CD8-positive, alpha-beta memory T cell (primary cell): ENCODE results near the gene CAPZB. TPM values are rescaled to one million over a fixed set of nuclear protein-coding genes. Genes with fewer than 3 reads are reported as not detected.

Experiments
- CTCF ChIA-PET: fragments of 350-600 bp; sonication (Branson Sonifier 250); formaldehyde crosslinking; loops from one replicate; lab custom pipeline; 2021; ENCODE audit warnings: antibody characterized with exemption; lab: Charles Lee
- POLR2A ChIA-PET: fragments of 350-600 bp; sonication (Branson Sonifier 250); formaldehyde crosslinking; loops from one replicate; lab custom pipeline; 2021; ENCODE audit warnings: antibody characterized with exemption; lab: Charles Lee
- DNase-seq, 5 donors: peaks; one replicate each; pipeline versions ENCODE4 v3.0.0 to v3.0.0-alpha.2; 2020 to 2022; ENCODE audit warnings: mixed read lengths in 1 of 5
- H3K27ac ChIP-seq: one replicate; pipeline ENCODE4 v1.7.0; 2013; ENCODE audit warnings: low read depth, mild to moderate bottlenecking, low read length, moderate library complexity
- H3K27me3 ChIP-seq: 2 replicates; pipeline ENCODE4 v1.7.0; 2013; ENCODE audit warnings: low read length, mild to moderate bottlenecking; ENCODE audit not compliant: insufficient read depth, poor library complexity, severe bottlenecking
- H3K36me3 ChIP-seq: 2 replicates; pipeline ENCODE4 v1.7.0; 2013; ENCODE audit warnings: mild to moderate bottlenecking, low read length, moderate library complexity; ENCODE audit not compliant: insufficient read depth
- H3K4me1 ChIP-seq: 2 replicates; pipeline ENCODE4 v1.7.0; 2013; ENCODE audit warnings: mild to moderate bottlenecking, low read length, moderate library complexity; ENCODE audit not compliant: insufficient read depth
- H3K4me3 ChIP-seq: 2 replicates; pipeline ENCODE4 v1.7.0; 2013; ENCODE audit warnings: mild to moderate bottlenecking, low read length
- H3K9me3 ChIP-seq: 2 replicates; pipeline ENCODE4 v1.7.0; 2013; ENCODE audit warnings: mild to moderate bottlenecking, low read length
- H3K27ac Mint-ChIP-seq, 8 donors: one replicate each; pipeline ENCODE4 v1.8.0; 2020 to 2021; ENCODE audit warnings: mixed read lengths in 8 of 8, mild to moderate bottlenecking in 6 of 8, inconsistent platforms in 3 of 8, moderate library complexity in 3 of 8
- H3K27me3 Mint-ChIP-seq, 2 donors: one replicate each; pipeline ENCODE4 v1.8.0; 2020 to 2021; ENCODE audit warnings: mixed read lengths in 2 of 2, mild to moderate bottlenecking in 1 of 2, moderate library complexity in 1 of 2
- H3K36me3 Mint-ChIP-seq, 3 donors: one replicate each; pipeline ENCODE4 v1.8.0; 2020 to 2021; ENCODE audit warnings: mixed read lengths in 3 of 3, inconsistent platforms in 1 of 3, mild to moderate bottlenecking in 1 of 3
- H3K4me1 Mint-ChIP-seq, 3 donors: one replicate each; pipeline ENCODE4 v1.8.0; 2020 to 2021; ENCODE audit warnings: mixed read lengths in 3 of 3, inconsistent platforms in 1 of 3, mild to moderate bottlenecking in 1 of 3
- H3K4me3 Mint-ChIP-seq, 7 donors: one replicate each; pipeline ENCODE4 v1.8.0; 2020 to 2021; ENCODE audit warnings: mixed read lengths in 7 of 7, mild to moderate bottlenecking in 6 of 7, moderate library complexity in 4 of 7, inconsistent platforms in 2 of 7
- H3K9me3 Mint-ChIP-seq, 5 donors: one replicate each; pipeline ENCODE4 v1.8.0; 2020 to 2022; ENCODE audit warnings: mixed read lengths in 5 of 5, mild to moderate bottlenecking in 3 of 5, moderate library complexity in 2 of 5, inconsistent platforms in 1 of 5
- polyA plus RNA-seq: library from polyadenylated mRNA; unstranded; fragments of 300-500 nt; fragmentation: Illumina TruSeq; gene quantifications from one replicate; pipeline ENCODE4 v1.2.3, GENCODE V29; 2021
- total RNA-seq, 2 experiments: library from RNA; stranded (reverse); gene quantifications; one replicate each; pipeline ENCODE4 v1.2.3, GENCODE V29; 2021

CAPZB gene
- total and polyA plus RNA-seq, 3 experiments from 2014 or later = 284 to 540 (median 289) TPM

DNA sequence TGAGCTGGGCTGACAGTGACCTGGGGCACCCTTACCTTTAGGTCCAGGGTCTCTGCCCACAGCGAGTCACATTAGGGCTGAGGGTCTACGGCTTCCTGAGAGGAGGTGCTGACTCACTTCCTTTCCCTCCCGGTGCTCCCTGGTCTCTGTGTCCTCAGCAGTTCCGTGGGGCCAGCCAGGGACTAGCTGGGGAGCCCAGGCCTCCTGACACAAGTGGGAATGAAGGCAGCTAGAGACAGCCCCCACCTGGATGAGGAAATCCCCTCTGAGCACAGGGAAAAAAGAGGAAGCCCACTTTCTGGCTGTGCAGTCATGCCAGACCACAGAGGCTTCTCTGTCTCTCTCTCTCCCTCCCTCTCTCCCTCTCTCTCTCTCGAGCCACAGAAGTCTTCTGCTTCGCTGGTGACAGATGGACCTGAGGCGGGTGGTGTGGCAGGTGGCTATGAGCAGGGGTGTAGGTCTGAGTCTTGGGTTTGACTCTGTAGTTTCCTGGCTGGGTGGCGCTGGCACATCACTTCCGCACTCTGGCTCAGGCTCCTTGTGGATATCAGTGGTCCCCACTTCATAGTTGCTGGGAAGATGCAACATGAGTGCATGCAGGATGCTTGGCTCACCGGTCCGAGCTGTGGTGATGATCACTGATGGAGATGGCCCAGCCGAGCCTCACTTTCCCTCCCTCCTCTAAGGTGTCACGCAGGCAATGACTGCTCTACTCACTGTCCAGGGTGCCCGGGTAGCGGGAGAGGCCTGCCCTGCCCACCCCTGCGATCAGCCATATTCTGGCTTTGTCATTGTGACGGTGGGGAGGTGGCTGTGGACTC lies 169.8 kb downstream of the CAPZB start:
- peak overlapping the region; percentile 38 for H3K27ac ChIP-seq
- no peaks in the 10 kb centered on the region for H3K9me3 Mint-ChIP-seq
- CTCF ChIA-PET = no interaction called here
- no peak overlapping the region for H3K4me3 ChIP-seq
- no peaks in the 10 kb centered on the region for H3K27me3 Mint-ChIP-seq
- H3K27me3 ChIP-seq = no peaks in the 10 kb centered on the region
- POLR2A ChIA-PET = no interaction called here
- peak overlapping the region in 1 of 7 donors; percentile 22 for H3K4me3 Mint-ChIP-seq
- H3K4me1 Mint-ChIP-seq = peaks cover 19 to 34% (median 21%) of the 10 kb centered on the region in 3 donors
- DNase-seq = peak in 1 of 5 donors; percentile 8
- H3K27ac Mint-ChIP-seq = peak overlapping the region in 5 of 8 donors; percentile 7 to 60 (median 37)
- H3K4me1 ChIP-seq = peaks cover 11% of the 10 kb centered on the region
- no peaks in the 10 kb centered on the region for H3K36me3 ChIP-seq
- no peaks in the 10 kb centered on the region for H3K9me3 ChIP-seq
- H3K36me3 Mint-ChIP-seq = peaks cover 0 to 19% (median 5%) of the 10 kb centered on the region in 3 donors

DNA sequence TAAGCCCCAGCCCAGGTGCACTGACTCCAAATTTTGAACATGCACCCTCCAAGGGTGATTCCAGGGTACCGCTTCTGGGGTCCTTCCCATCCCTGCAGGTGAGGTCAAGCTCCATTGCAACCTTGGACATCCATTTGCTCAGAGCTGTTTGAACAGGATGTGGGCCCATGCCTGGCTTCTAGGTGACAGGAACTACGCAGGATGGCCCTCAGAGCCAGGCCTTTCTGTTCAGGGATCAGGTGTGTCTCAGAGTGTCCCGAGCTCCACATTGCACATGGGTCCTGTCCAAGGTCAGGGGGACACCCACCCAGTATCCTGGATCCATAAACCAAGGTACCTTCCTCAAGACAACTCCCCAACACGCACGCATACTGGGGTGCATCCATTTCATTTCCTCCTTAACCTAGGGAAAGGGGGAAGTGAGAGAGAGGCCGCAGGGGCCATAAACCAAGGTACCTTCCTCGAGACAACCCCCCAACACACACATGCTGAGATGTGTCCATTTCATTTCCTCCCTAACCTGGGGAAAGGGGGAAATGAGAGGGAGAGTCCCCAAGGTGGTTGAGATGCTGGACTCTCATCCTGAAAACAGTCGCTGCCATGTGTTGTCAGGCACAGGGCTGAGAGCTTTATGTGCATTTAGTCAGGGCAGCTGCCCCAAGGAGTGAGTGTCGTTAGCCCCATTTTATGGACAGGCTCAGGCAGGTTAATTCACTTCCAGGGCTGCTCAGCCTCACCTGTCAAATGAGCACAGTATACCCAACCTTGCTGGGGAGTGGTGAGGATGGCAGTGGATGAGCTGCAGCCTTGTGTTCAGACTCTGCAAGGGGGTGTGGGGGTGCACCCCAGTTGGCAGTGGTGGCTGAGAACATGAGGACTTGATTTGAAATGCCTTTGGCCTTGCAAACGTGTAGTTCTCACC lies 171.1 kb downstream of the CAPZB start:
- no peaks in the 10 kb centered on the region for H3K36me3 ChIP-seq
- DNase-seq = peak in 1 of 5 donors; percentile 39
- Mint-ChIP-seq H3K9me3 (no peaks in the 10 kb centered on the region), H3K4me3 (peak overlapping the region in 3 of 7 donors; percentile 19 to 95 (median 94)), H3K27me3 (no peaks in the 10 kb centered on the region), H3K36me3 (peaks cover 0 to 16% (median 5%) of the 10 kb centered on the region in 3 donors), H3K27ac (peak overlapping the region in 2 of 8 donors; percentile 5 to 89), H3K4me1 (peaks cover 22 to 43% (median 30%) of the 10 kb centered on the region in 3 donors)
- no peaks in the 10 kb centered on the region for H3K9me3 ChIP-seq
- CTCF ChIA-PET = no interaction called here
- no peaks in the 10 kb centered on the region for H3K27me3 ChIP-seq
- H3K27ac ChIP-seq = no peak overlapping the region
- POLR2A ChIA-PET = no interaction called here
- H3K4me3 ChIP-seq = no peak overlapping the region
- H3K4me1 ChIP-seq = peaks cover 13% of the 10 kb centered on the region

DNA sequence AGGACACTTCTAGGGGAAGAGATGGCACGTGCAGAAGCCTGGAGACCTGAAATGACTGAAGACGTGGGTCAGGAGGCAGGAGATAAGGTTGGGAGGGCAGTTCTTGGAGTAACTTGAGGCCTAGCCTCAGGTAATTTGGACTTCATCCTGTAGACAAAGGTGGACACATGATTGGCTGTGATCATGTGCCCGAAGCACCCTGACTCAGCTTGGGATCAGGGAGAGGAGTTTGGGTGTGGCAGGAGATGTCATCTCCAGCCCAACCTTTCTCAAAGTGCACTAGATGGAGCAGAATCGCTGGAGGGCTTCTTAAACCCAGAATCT lies 171.7 kb downstream of the CAPZB start:
- H3K4me3 ChIP-seq = no peak overlapping the region
- H3K4me1 ChIP-seq = peaks cover 13% of the 10 kb centered on the region
- Mint-ChIP-seq H3K9me3 (no peaks in the 10 kb centered on the region), H3K4me3 (peak overlapping the region; percentile 75 to 95 (median 87)), H3K27ac (peak overlapping the region in 4 of 8 donors; percentile 76 to 94 (median 88)), H3K27me3 (no peaks in the 10 kb centered on the region), H3K4me1 (peaks cover 28 to 50% (median 36%) of the 10 kb centered on the region in 3 donors), H3K36me3 (peaks cover 0 to 15% (median 5%) of the 10 kb centered on the region in 3 donors)
- CTCF ChIA-PET = interaction anchor here (1.7 kb wide), 1 partner anchor 30 kb away, joined by 4 read pairs; no protein-coding TSS in a partner anchor
- no peak overlapping the region for H3K27ac ChIP-seq
- DNase-seq = peak in 1 of 5 donors; percentile 36
- no peaks in the 10 kb centered on the region for H3K36me3 ChIP-seq
- H3K9me3 ChIP-seq = no peaks in the 10 kb centered on the region
- no peaks in the 10 kb centered on the region for H3K27me3 ChIP-seq
- POLR2A ChIA-PET = interaction anchor here (0.6 kb wide), 1 partner anchor 21 kb away, joined by 3 read pairs; no protein-coding TSS in a partner anchor

DNA sequence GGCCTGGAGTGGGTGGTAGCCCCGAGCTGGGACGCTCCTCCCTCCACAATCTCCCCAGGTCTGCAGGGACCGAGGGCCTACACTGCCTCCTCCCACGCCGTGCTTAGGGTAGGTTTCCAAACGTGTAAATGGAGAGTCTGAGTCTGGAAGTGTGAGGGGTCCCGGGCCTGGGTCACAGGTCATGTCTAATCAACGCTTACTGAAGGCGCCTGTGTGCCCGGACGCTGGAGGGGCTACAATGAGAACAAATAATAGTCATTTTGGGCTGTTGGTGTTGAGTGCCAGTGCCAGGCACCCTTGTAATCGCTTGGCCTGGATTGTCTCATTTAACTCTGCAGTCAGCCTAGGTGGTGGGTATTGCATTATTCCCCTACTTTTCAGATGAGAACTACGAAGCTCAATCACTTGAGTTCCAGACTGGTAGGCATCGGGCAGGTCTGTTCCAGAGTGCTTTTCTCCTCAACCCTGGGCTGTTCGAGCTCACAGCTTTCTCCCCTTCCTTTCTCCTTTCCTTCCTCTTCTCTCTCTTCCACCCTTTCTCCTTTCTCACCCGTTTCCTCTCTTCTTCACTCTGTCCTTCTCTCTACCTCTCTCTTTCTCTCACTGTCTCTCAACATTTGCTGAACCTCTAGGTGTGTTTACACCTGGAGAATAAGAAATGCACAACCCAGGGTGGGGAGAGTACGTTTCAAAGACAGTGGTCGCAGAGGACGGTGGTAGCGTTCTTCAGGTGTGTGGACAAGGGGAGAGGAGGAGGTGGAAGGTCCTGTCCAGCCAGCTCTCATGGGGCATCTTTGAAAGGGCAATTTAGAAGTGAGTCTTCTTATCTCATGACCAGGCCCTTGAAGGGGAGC lies 172.3 kb downstream of the CAPZB start:
- Histone ChIP-seq H3K4me1 (peaks cover 13% of the 10 kb centered on the region), H3K27ac (peak overlapping the region; percentile 69), H3K9me3 (no peaks in the 10 kb centered on the region), H3K4me3 (peak overlapping the region; percentile 48), H3K27me3 (no peaks in the 10 kb centered on the region), H3K36me3 (no peaks in the 10 kb centered on the region)
- H3K36me3 Mint-ChIP-seq = peaks cover 0 to 18% (median 5%) of the 10 kb centered on the region in 3 donors
- peaks cover 28 to 50% (median 37%) of the 10 kb centered on the region in 3 donors for H3K4me1 Mint-ChIP-seq
- peak overlapping the region; percentile 75 to 95 (median 87) for H3K4me3 Mint-ChIP-seq
- peak in 1 of 5 donors; percentile 17 for DNase-seq
- POLR2A ChIA-PET = interaction anchor here (0.6 kb wide), 1 partner anchor 20 kb away, joined by 3 read pairs; no protein-coding TSS in a partner anchor
- H3K27me3 Mint-ChIP-seq = no peaks in the 10 kb centered on the region
- CTCF ChIA-PET = interaction anchor here (1.6 to 1.7 kb wide), 2 partner anchors 31 to 349 kb away, joined by 3 to 4 read pairs; no protein-coding TSS in a partner anchor
- no peaks in the 10 kb centered on the region for H3K9me3 Mint-ChIP-seq
- H3K27ac Mint-ChIP-seq = peak overlapping the region; percentile 5 to 94 (median 85)

DNA sequence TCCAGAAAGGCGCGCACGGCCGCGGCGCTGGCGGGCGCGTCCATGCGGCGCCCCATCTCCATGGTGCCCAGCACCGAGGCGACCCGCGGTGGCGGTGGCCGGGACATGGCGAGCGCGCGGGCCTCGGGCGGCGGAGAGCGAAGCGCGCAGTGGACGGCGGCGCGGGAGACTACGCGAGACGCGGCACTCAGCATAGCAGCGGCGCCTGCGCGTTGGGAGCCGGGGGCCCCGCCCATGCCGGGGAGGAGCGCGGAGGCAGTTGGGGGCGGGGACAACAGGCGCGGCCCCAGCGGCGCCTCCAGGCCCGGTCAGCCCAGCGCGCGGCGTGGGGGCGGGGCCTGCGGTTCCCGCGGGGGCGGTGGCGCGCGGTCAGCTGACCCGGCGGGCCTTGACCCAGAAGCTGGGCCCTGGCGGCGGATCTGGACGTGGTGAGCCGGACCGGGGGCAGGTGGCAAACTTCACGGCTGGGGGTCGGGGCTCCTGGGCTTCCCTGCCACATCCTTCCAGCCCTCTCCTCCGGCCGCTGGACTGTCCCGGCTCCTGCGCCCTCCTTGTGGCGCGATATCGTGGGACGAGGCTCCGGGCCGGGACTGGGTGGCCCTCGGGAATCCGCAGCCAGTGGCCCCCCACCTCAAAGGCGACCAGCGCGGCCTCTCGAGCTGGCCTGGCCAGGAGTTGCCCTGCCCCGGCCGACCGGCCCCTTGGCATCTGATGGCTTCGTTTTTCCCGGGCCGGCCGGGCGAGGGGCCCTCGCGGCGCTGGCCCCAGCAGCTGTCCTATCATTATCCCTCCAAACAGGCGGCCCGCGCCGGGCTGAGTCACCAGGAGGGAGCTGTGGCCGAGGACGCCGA lies 173.2 kb downstream of the CAPZB start, which contains the start of the genes AKR7A2 and SLC66A1:
Gene AKR7A2, minus strand, starts transcription at position 214 of the 851 bp plus-strand sequence. Its CDS starts 20 bp downstream, at position 194.
Gene SLC66A1, plus strand, starts transcription at position 396 of the 851 bp plus-strand sequence. CDS start 5,352 bp downstream, outside the sequence.
- Mint-ChIP-seq H3K27me3 (no peaks in the 10 kb centered on the region), H3K4me1 (peaks cover 29 to 50% (median 41%) of the 10 kb centered on the region in 3 donors), H3K4me3 (peak within 1 kb of the TSS; percentile 84 to 95 (median 94)), H3K27ac (peak within 1 kb of the TSS; percentile 48 to 94 (median 90)), H3K36me3 (peaks cover 0 to 22% (median 8%) of the 10 kb centered on the region in 3 donors), H3K9me3 (no peaks in the 10 kb centered on the region)
- Histone ChIP-seq H3K27me3 (no peaks in the 10 kb centered on the region), H3K36me3 (peaks cover 8% of the 10 kb centered on the region), H3K9me3 (no peaks in the 10 kb centered on the region), H3K27ac (peak within 1 kb of the TSS; percentile 69), H3K4me1 (peaks cover 13% of the 10 kb centered on the region), H3K4me3 (peak within 1 kb of the TSS; percentile 76)
- peak; percentile 77 to 89 (median 83) for DNase-seq
- CTCF ChIA-PET = interaction anchor here (1.6 to 1.7 kb wide), 2 partner anchors 32 to 350 kb away, joined by 3 to 4 read pairs; no protein-coding TSS in a partner anchor
- POLR2A ChIA-PET = no interaction called here

DNA sequence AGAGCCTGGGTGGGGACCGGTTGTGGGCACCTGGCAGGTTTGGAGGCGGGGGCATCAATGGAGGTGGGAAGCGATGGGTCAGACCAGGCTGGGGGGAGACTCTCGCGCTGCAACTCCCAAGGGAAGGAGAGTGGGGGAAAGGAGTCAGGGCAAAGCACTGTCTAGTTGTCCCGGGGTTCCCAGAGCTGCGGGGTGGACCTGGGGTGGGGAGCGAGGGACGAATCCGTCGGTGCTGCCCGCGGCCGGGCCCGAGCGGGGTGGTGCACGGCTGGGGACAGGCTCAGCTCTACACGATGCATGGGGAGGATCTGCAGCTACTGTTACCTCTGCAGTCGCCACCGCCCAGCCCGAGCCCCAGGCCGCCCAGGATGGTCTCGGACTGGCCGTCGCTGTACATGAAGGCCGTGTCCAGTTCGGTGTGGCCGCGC lies 173.8 kb downstream of the CAPZB start:
- CTCF ChIA-PET = interaction anchor here (1.6 kb wide), 1 partner anchor 351 kb away, joined by 3 read pairs; no protein-coding TSS in a partner anchor
- peak in 4 of 5 donors; percentile 8 to 48 (median 26) for DNase-seq
- Mint-ChIP-seq H3K36me3 (peaks cover 0 to 29% (median 9%) of the 10 kb centered on the region in 3 donors), H3K9me3 (no peaks in the 10 kb centered on the region), H3K27me3 (no peaks in the 10 kb centered on the region), H3K27ac (peak overlapping the region in 7 of 8 donors; percentile 11 to 92 (median 81)), H3K4me3 (peak overlapping the region; percentile 81 to 94 (median 91)), H3K4me1 (peaks cover 29 to 50% (median 41%) of the 10 kb centered on the region in 3 donors)
- peaks cover 9% of the 10 kb centered on the region for H3K36me3 ChIP-seq
- peak overlapping the region; percentile 76 for H3K4me3 ChIP-seq
- peak overlapping the region; percentile 60 for H3K27ac ChIP-seq
- H3K27me3 ChIP-seq = no peaks in the 10 kb centered on the region
- peaks cover 13% of the 10 kb centered on the region for H3K4me1 ChIP-seq
- no peaks in the 10 kb centered on the region for H3K9me3 ChIP-seq
- POLR2A ChIA-PET = interaction anchor here (0.6 kb wide), 1 partner anchor 145 kb away, joined by 3 read pairs; no protein-coding TSS in a partner anchor
